Ishikawa (cell line): ENCODE measurements around the gene CEP68.

ENCODE experiments used
- CEBPB ChIP-seq: IDR thresholded peaks from 2 replicates; pipeline ENCODE4 v1.6.1; 2012
- CREB1 ChIP-seq: IDR thresholded peaks from 2 replicates; pipeline ENCODE4 v1.6.1; 2012; ENCODE audit warnings: low read depth
- EGR1 ChIP-seq: IDR thresholded peaks from 2 replicates; pipeline ENCODE4 v1.6.1; 2012
- EP300 ChIP-seq: IDR thresholded peaks from 2 replicates; pipeline ENCODE4 v1.6.1; 2012; ENCODE audit warnings: borderline replicate concordance
- FOXM1 ChIP-seq: IDR thresholded peaks from 2 replicates; pipeline ENCODE4 v1.6.1; 2012; ENCODE audit warnings: low read depth, borderline replicate concordance
- MAX ChIP-seq: IDR thresholded peaks from 2 replicates; pipeline ENCODE4 v1.6.1; 2012
- NFIC ChIP-seq: IDR thresholded peaks from 2 replicates; pipeline ENCODE4 v1.6.1; 2012
- RAD21 ChIP-seq: IDR thresholded peaks from 2 replicates; pipeline ENCODE4 v1.6.1; 2012; ENCODE audit warnings: low read depth
- REST ChIP-seq: IDR thresholded peaks from 2 replicates; pipeline ENCODE4 v1.6.1; 2012; ENCODE audit warnings: low read depth, mild to moderate bottlenecking
- TAF1 ChIP-seq: IDR thresholded peaks from 2 replicates; pipeline ENCODE4 v1.6.1; 2012; ENCODE audit warnings: low read depth, mild to moderate bottlenecking
- TCF12 ChIP-seq: IDR thresholded peaks from 2 replicates; pipeline ENCODE4 v1.6.1; 2012; ENCODE audit warnings: low read depth
- TEAD4 ChIP-seq: IDR thresholded peaks from 2 replicates; pipeline ENCODE4 v1.6.1; 2012
- USF1 ChIP-seq: IDR thresholded peaks from 2 replicates; pipeline ENCODE4 v1.6.1; 2012
- YY1 ChIP-seq: IDR thresholded peaks from 2 replicates; pipeline ENCODE4 v1.6.1; 2012; ENCODE audit warnings: low read depth
- ZBTB7A ChIP-seq: IDR thresholded peaks from 2 replicates; pipeline ENCODE4 v1.6.1; 2012; ENCODE audit warnings: low read depth

Gene CEP68

GRCh38 chr2:65022189-65022588, 34.0 kb upstream of the CEP68 start:
- TF ChIP-seq CREB1 (no peak), TEAD4 (no peak), REST (no peak), USF1 (no peak)

- no peak for TF ChIP-seq EGR1
- no peak for TF ChIP-seq RAD21
- TF ChIP-seq TAF1 = no peak
- TF ChIP-seq TEAD4 = no peak
- TF ChIP-seq NFIC = no peak
- no peak for TF ChIP-seq TCF12
- TF ChIP-seq MAX = no peak
- TF ChIP-seq ZBTB7A = no peak
- TF ChIP-seq FOXM1 = no peak
These were observed 32.5 kb upstream of the CEP68 start for GRCh38 chr2:65023742-65024141.

- TF ChIP-seq RAD21 (no peak), FOXM1 (no peak), EP300 (no peak), USF1 (no peak)
These were observed 31.9 kb upstream of the CEP68 start for GRCh38 chr2:65024149-65024829.

GRCh38 chr2:65025453-65026123, 30.6 kb upstream of the CEP68 start:
- TF ChIP-seq USF1 (no peak), MAX (no peak), ZBTB7A (no peak), NFIC (no peak), RAD21 (no peak), TAF1 (no peak), EP300 (no peak), TEAD4 (no peak), REST (no peak), FOXM1 (no peak), TCF12 (no peak), YY1 (no peak), EGR1 (no peak)

- no peak for TF ChIP-seq RAD21
- TF ChIP-seq EGR1 = no peak
- no peak for TF ChIP-seq NFIC
- TF ChIP-seq CEBPB = no peak
- no peak for TF ChIP-seq TEAD4
- no peak for TF ChIP-seq TAF1
- TF ChIP-seq MAX = no peak
- TF ChIP-seq TCF12 = no peak
- no peak for TF ChIP-seq EP300
- TF ChIP-seq YY1 = no peak
- TF ChIP-seq ZBTB7A = no peak
- no peak for TF ChIP-seq CREB1
- no peak for TF ChIP-seq REST
- no peak for TF ChIP-seq FOXM1
- TF ChIP-seq USF1 = no peak
These were observed 30.1 kb upstream of the CEP68 start for GRCh38 chr2:65026154-65026553.
